Neural progenitor cell (in vitro differentiated cells): ENCODE measurements around the gene THRB. TPM values are rescaled to one million over a fixed set of nuclear protein-coding genes. Genes with fewer than 3 reads are reported as not detected.

Experiments used
- DNase-seq: peaks from one replicate; pipeline ENCODE4 v3.0.0-alpha.2; 2016; ENCODE audit warnings: low spot score
- H2AFZ ChIP-seq: fragments of 200-600 bp; sonication (generic); replicated peaks from 2 replicates; pipeline ENCODE4 v1.6.1; 2016; ENCODE audit warnings: antibody characterized with exemption
- H3F3A ChIP-seq: fragments of 200-600 bp; sonication (generic); 2 replicates; pipeline ENCODE4 v1.6.1; 2016; ENCODE audit warnings: antibody characterized with exemption, low read depth
- H3K27ac ChIP-seq: fragments of 200-600 bp; sonication (generic); 2 replicates; pipeline ENCODE4 v1.5.1; 2016; ENCODE audit warnings: mild to moderate bottlenecking
- H3K27me3 ChIP-seq: fragments of 200-600 bp; sonication (generic); 2 replicates; pipeline ENCODE4 v1.6.1; 2016; ENCODE audit warnings: mild to moderate bottlenecking, moderate library complexity
- H3K36me3 ChIP-seq: fragments of 200-600 bp; sonication (generic); 2 replicates; pipeline ENCODE4 v1.5.1; 2016
- H3K4me1 ChIP-seq: fragments of 200-600 bp; sonication (generic); 2 replicates; pipeline ENCODE4 v1.6.1; 2016; ENCODE audit warnings: mixed run types
- H3K4me2 ChIP-seq: fragments of 200-600 bp; sonication (generic); 2 replicates; pipeline ENCODE4 v1.6.1; 2016
- H3K4me3 ChIP-seq: fragments of 200-600 bp; sonication (generic); 2 replicates; pipeline ENCODE4 v1.5.1; 2016
- H3K79me2 ChIP-seq: fragments of 200-600 bp; sonication (generic); 2 replicates; pipeline ENCODE4 v1.6.1; 2016; ENCODE audit warnings: low read depth
- H3K9ac ChIP-seq: fragments of 200-600 bp; sonication (generic); 2 replicates; pipeline ENCODE4 v1.6.1; 2016
- H3K9me3 ChIP-seq: fragments of 200-600 bp; sonication (generic); 2 replicates; pipeline ENCODE4 v1.5.1; 2016; ENCODE audit warnings: low read depth
- H4K20me1 ChIP-seq: fragments of 200-600 bp; sonication (generic); 2 replicates; pipeline ENCODE4 v1.6.1; 2016; ENCODE audit warnings: low read depth
- H3K27ac Mint-ChIP-seq: 3 replicates; pipeline ENCODE4 v1.8.0; 2021; ENCODE audit warnings: mixed read lengths
- H3K27me3 Mint-ChIP-seq: 2 replicates; pipeline ENCODE4 v1.8.0; 2022; ENCODE audit warnings: low read depth, mild to moderate bottlenecking, inconsistent platforms, moderate library complexity, mixed read lengths; ENCODE audit not compliant: insufficient read depth
- H3K36me3 Mint-ChIP-seq: 3 replicates; pipeline ENCODE4 v1.8.0; 2021; ENCODE audit warnings: mixed read lengths
- H3K4me1 Mint-ChIP-seq: 3 replicates; pipeline ENCODE4 v1.8.0; 2021; ENCODE audit warnings: mixed read lengths
- H3K4me3 Mint-ChIP-seq: 3 replicates; pipeline ENCODE4 v1.8.0; 2021; ENCODE audit warnings: mild to moderate bottlenecking, moderate library complexity, mixed read lengths
- H3K9me3 Mint-ChIP-seq: 3 replicates; pipeline ENCODE4 v1.8.0; 2020; ENCODE audit warnings: mixed read lengths
- CTCF ChIP-seq: fragments of 200-600 bp; sonication (generic); IDR thresholded peaks from 2 replicates; pipeline ENCODE4 v1.5.1; 2017; ENCODE audit warnings: antibody characterized with exemption, mild to moderate bottlenecking
- EZH2 ChIP-seq: fragments of 200-600 bp; sonication (generic); IDR thresholded peaks from 2 replicates; pipeline ENCODE4 v1.6.1; 2017; ENCODE audit warnings: antibody characterized with exemption, mild to moderate bottlenecking, moderate library complexity
- EZH2phosphoT487 ChIP-seq: fragments of 200-600 bp; sonication (generic); IDR thresholded peaks from 2 replicates; pipeline ENCODE4 v1.6.1; 2017; ENCODE audit warnings: antibody characterized with exemption
- total RNA-seq: library from RNA; depleted of rRNA; stranded (reverse); fragments of >200 nt; gene quantifications from 2 replicates; pipeline ENCODE4 v1.2.3, GENCODE V29; 2015; ENCODE audit warnings: low replicate concordance

The THRB gene
- total RNA-seq, 1 donor from 2014 or later: 1.2 TPM

- Histone ChIP-seq H2AFZ (no peak overlapping the region), H3K27ac (no peak overlapping the region), H3K4me2 (no peak overlapping the region), H3K9me3 (no peaks in the 10 kb centered on the region), H3K9ac (no peak overlapping the region), H3K27me3 (no peaks in the 10 kb centered on the region), H3F3A (no peaks in the 10 kb centered on the region), H3K79me2 (no peaks in the 10 kb centered on the region), H3K4me3 (no peak overlapping the region), H3K4me1 (no peaks in the 10 kb centered on the region), H3K36me3 (no peaks in the 10 kb centered on the region), H4K20me1 (no peaks in the 10 kb centered on the region)
- H3K27ac Mint-ChIP-seq: no peak overlapping the region
- no peak for DNase-seq
- no peak overlapping the region for H3K4me3 Mint-ChIP-seq
- no peaks in the 10 kb centered on the region for H3K4me1 Mint-ChIP-seq
- no peaks in the 10 kb centered on the region for H3K36me3 Mint-ChIP-seq
- no peaks in the 10 kb centered on the region for H3K27me3 Mint-ChIP-seq
- no peaks in the 10 kb centered on the region for H3K9me3 Mint-ChIP-seq
- TF ChIP-seq EZH2phosphoT487 (no peak), CTCF (no peak), EZH2 (no peak)
Measured at GRCh38 chr3:24434651-24435050, 60.0 kb downstream of the THRB start.

GRCh38 chr3:24433838-24434591 lies 60.6 kb downstream of the THRB start:
- Histone ChIP-seq H3K27ac (no peak overlapping the region), H3F3A (no peaks in the 10 kb centered on the region)

GRCh38 chr3:24432989-24433388 lies 61.7 kb downstream of the THRB start:
- no peaks in the 10 kb centered on the region for H3K4me1 Mint-ChIP-seq
- Histone ChIP-seq H3F3A (no peaks in the 10 kb centered on the region), H3K4me1 (no peaks in the 10 kb centered on the region), H3K9me3 (no peaks in the 10 kb centered on the region), H3K27ac (no peak overlapping the region), H2AFZ (no peak overlapping the region), H3K4me3 (no peak overlapping the region), H3K27me3 (no peaks in the 10 kb centered on the region), H4K20me1 (no peaks in the 10 kb centered on the region), H3K79me2 (no peaks in the 10 kb centered on the region), H3K4me2 (no peak overlapping the region), H3K9ac (no peak overlapping the region), H3K36me3 (no peaks in the 10 kb centered on the region)
- no peak for TF ChIP-seq EZH2phosphoT487
- TF ChIP-seq EZH2: no peak
- no peak for TF ChIP-seq CTCF
- H3K27me3 Mint-ChIP-seq: no peaks in the 10 kb centered on the region
- H3K36me3 Mint-ChIP-seq: no peaks in the 10 kb centered on the region
- no peaks in the 10 kb centered on the region for H3K9me3 Mint-ChIP-seq
- no peak overlapping the region for H3K4me3 Mint-ChIP-seq
- no peak for DNase-seq
- no peak overlapping the region for H3K27ac Mint-ChIP-seq

More at GRCh38 chr3:24433838-24434591, 60.6 kb downstream of the THRB start:
- no peak overlapping the region for H3K4me2 ChIP-seq
- no peak for DNase-seq
- H2AFZ ChIP-seq: no peak overlapping the region
- H3K36me3 Mint-ChIP-seq: no peaks in the 10 kb centered on the region
- no peaks in the 10 kb centered on the region for H3K4me1 ChIP-seq
- TF ChIP-seq EZH2phosphoT487: no peak
- TF ChIP-seq EZH2: no peak
- no peak for TF ChIP-seq CTCF
- H3K27ac Mint-ChIP-seq: no peak overlapping the region
- H3K4me3 Mint-ChIP-seq: no peak overlapping the region
- H3K79me2 ChIP-seq: no peaks in the 10 kb centered on the region
- no peaks in the 10 kb centered on the region for H3K9me3 Mint-ChIP-seq
- H4K20me1 ChIP-seq: no peaks in the 10 kb centered on the region
- H3K27me3 ChIP-seq: no peaks in the 10 kb centered on the region
- H3K36me3 ChIP-seq: no peaks in the 10 kb centered on the region
- no peaks in the 10 kb centered on the region for H3K4me1 Mint-ChIP-seq
- H3K9me3 ChIP-seq: no peaks in the 10 kb centered on the region
- H3K4me3 ChIP-seq: no peak overlapping the region
- no peaks in the 10 kb centered on the region for H3K27me3 Mint-ChIP-seq
- H3K9ac ChIP-seq: no peak overlapping the region
